ENCODE measurements around the gene ATP11B.

- TF ChIP-seq, protein P1, sequence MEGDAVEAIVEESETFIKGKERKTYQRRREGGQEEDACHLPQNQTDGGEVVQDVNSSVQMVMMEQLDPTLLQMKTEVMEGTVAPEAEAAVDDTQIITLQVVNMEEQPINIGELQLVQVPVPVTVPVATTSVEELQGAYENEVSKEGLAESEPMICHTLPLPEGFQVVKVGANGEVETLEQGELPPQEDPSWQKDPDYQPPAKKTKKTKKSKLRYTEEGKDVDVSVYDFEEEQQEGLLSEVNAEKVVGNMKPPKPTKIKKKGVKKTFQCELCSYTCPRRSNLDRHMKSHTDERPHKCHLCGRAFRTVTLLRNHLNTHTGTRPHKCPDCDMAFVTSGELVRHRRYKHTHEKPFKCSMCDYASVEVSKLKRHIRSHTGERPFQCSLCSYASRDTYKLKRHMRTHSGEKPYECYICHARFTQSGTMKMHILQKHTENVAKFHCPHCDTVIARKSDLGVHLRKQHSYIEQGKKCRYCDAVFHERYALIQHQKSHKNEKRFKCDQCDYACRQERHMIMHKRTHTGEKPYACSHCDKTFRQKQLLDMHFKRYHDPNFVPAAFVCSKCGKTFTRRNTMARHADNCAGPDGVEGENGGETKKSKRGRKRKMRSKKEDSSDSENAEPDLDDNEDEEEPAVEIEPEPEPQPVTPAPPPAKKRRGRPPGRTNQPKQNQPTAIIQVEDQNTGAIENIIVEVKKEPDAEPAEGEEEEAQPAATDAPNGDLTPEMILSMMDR (IDR thresholded peaks at IDR 0.05; ENCODE audit: low read depth, low read length, poor library complexity, severe bottlenecking), result no peak
- TF ChIP-seq EZH2phosphoT487 (IDR thresholded peaks at IDR 0.05; ENCODE audit: borderline replicate concordance, low read length), result no peak
Observed at GRCh38 chr3:182949688-182950087, 156.4 kb downstream of the ATP11B start.
